ENCODE measurements around the gene FAM168B. TPM values are rescaled to one million over a fixed set of nuclear protein-coding genes. Genes with fewer than 3 reads are reported as not detected.
A peak's percentile ranks its signal among the peaks of the same experiment; 100 is the strongest.

Gene FAM168B
- total RNA-seq, 2 donors from 2014 or later: 97.8 to 124 TPM

- no peak overlapping the region for H3K27ac ChIP-seq
- DNase-seq (ENCODE audit: low spot score): peak; percentile 23
These were observed 54.8 kb downstream of the FAM168B start for GRCh38 chr2:131038258-131039100.

GRCh38 chr2:131037398-131038257 lies 55.6 kb downstream of the FAM168B start:
- no peak for TF ChIP-seq CTCF (IDR thresholded peaks at IDR 0.05)
- Histone ChIP-seq H3K36me3 (no peaks in the 10 kb centered on the region), H3K4me3 (no peak overlapping the region), H3K27me3 (no peaks in the 10 kb centered on the region), H3K9me3 (no peaks in the 10 kb centered on the region), H3K4me1 (peaks cover 0 to 21% of the 10 kb centered on the region in 2 donors), H3K27ac (no peak overlapping the region)
- peak; percentile 53 for DNase-seq (ENCODE audit: low spot score)

More at GRCh38 chr2:131038258-131039100, 54.8 kb downstream of the FAM168B start:
- no peaks in the 10 kb centered on the region for H3K9me3 ChIP-seq
- no peak overlapping the region for H3K4me3 ChIP-seq
- H3K36me3 ChIP-seq: no peaks in the 10 kb centered on the region
- peaks cover 0 to 21% of the 10 kb centered on the region in 2 donors for H3K4me1 ChIP-seq
- H3K27me3 ChIP-seq: no peaks in the 10 kb centered on the region
- TF ChIP-seq CTCF (IDR thresholded peaks at IDR 0.05): no peak

- Histone ChIP-seq H3K36me3 (no peaks in the 10 kb centered on the region), H3K27me3 (no peaks in the 10 kb centered on the region), H3K27ac (no peak overlapping the region), H3K9me3 (no peaks in the 10 kb centered on the region), H3K4me1 (peaks cover 0 to 21% of the 10 kb centered on the region in 2 donors), H3K4me3 (no peak overlapping the region)
- DNase-seq (ENCODE audit: low spot score): peak; percentile 18
- TF ChIP-seq CTCF (IDR thresholded peaks at IDR 0.05): no peak
These were observed 56.4 kb downstream of the FAM168B start for GRCh38 chr2:131036696-131037397.

- Histone ChIP-seq H3K4me1 (peaks cover 0 to 21% of the 10 kb centered on the region in 2 donors), H3K27ac (no peak overlapping the region), H3K36me3 (no peaks in the 10 kb centered on the region), H3K9me3 (no peaks in the 10 kb centered on the region), H3K27me3 (no peaks in the 10 kb centered on the region), H3K4me3 (no peak overlapping the region)
- TF ChIP-seq CTCF (IDR thresholded peaks at IDR 0.05): no peak
- DNase-seq (ENCODE audit: low spot score): peak; percentile 50
These were observed 57.0 kb downstream of the FAM168B start for GRCh38 chr2:131036269-131036668.

GRCh38 chr2:131035826-131036231 lies 57.4 kb downstream of the FAM168B start:
- Histone ChIP-seq H3K27me3 (no peaks in the 10 kb centered on the region), H3K27ac (no peak overlapping the region), H3K36me3 (no peaks in the 10 kb centered on the region), H3K4me1 (peaks cover 0 to 21% of the 10 kb centered on the region in 2 donors), H3K4me3 (no peak overlapping the region), H3K9me3 (no peaks in the 10 kb centered on the region)
- no peak for TF ChIP-seq CTCF (IDR thresholded peaks at IDR 0.05)
- DNase-seq (ENCODE audit: low spot score): peak; percentile 49
